ENCODE measurements around the gene NR2F2. TPM values are rescaled to one million over a fixed set of nuclear protein-coding genes. Genes with fewer than 3 reads are reported as not detected.

The NR2F2 gene
- polyA plus RNA-seq (2012; ENCODE audit: low read depth, missing spikeins), result 14.7 TPM

- TF ChIP-seq POLR2AphosphoS5 (IDR thresholded peaks at IDR 0.05; ENCODE audit: low read depth, low read length) (peak; percentile 60; the same call in 1 of the 2 replicates), POLR2A (IDR thresholded peaks at IDR 0.05; ENCODE audit: low read depth, low read length) (no peak)
- FAIRE-seq, result peak; percentile 76
Measured at GRCh38 chr15:96330450-96331143, at the start of gene NR2F2. NR2F2 (plus strand) TSS chr15:96330700; CDS start chr15:96332106, 1,406 bp downstream.

GRCh38 chr15:96285305-96285704 is 45.2 kb upstream of the NR2F2 start:
- DNase-seq (ENCODE audit: insufficient read length, low spot score) (no peak), FAIRE-seq (no peak)
- TF ChIP-seq PAX5 (IDR thresholded peaks at IDR 0.05; ENCODE audit: insufficient read depth, low read length, severe bottlenecking) (no peak), POLR2AphosphoS5 (IDR thresholded peaks at IDR 0.05; ENCODE audit: low read depth, low read length) (no peak), POU2F2 (IDR thresholded peaks at IDR 0.05; ENCODE audit: low read depth, low read length) (no peak), TAF1 (IDR thresholded peaks at IDR 0.05; ENCODE audit: low read depth, low read length) (no peak), POLR2A (IDR thresholded peaks at IDR 0.05; ENCODE audit: low read depth, low read length) (no peak), SPI1 (IDR thresholded peaks at IDR 0.05; ENCODE audit: low read depth, low read length) (no peak)

More at GRCh38 chr15:96330450-96331143, at the start of gene NR2F2:
- peak; percentile 73 for DNase-seq (ENCODE audit: insufficient read length, low spot score)

GRCh38 chr15:96285729-96286254 is 44.7 kb upstream of the NR2F2 start:
- FAIRE-seq, result no peak

DNA sequence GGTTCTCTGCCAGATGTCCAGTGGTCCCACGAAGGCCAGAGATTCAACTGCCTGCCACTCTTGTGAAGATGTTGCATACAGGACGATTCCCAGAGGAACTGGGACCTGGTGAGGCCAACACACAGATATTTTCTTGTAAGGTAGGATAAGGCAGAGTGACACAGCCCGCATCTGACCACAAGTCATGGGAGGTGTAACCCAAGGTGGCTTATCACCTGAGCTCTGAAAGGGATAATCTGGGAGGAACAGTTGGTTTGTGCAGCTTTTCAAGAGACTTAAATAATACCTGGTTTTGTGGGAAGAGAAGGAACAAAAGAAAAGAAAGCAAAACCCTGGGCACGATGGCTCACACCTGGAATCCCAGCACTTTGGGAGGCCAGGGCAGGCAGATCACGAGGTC is 39.8 kb upstream of the NR2F2 start:
- no peak for TF ChIP-seq SPI1 (IDR thresholded peaks at IDR 0.05; ENCODE audit: low read depth, low read length)
- no peak for TF ChIP-seq PAX5 (IDR thresholded peaks at IDR 0.05; ENCODE audit: insufficient read depth, low read length, severe bottlenecking)
- no peak for TF ChIP-seq TAF1 (IDR thresholded peaks at IDR 0.05; ENCODE audit: low read depth, low read length)
- no peak for TF ChIP-seq POU2F2 (IDR thresholded peaks at IDR 0.05; ENCODE audit: low read depth, low read length)
- no peak for TF ChIP-seq POLR2AphosphoS5 (IDR thresholded peaks at IDR 0.05; ENCODE audit: low read depth, low read length)
- TF ChIP-seq POLR2A (IDR thresholded peaks at IDR 0.05; ENCODE audit: low read depth, low read length), result no peak
- FAIRE-seq (no peak), DNase-seq (ENCODE audit: insufficient read length, low spot score) (no peak)

More at GRCh38 chr15:96285729-96286254, 44.7 kb upstream of the NR2F2 start:
- DNase-seq (ENCODE audit: insufficient read length, low spot score), result no peak
- TF ChIP-seq POLR2AphosphoS5 (IDR thresholded peaks at IDR 0.05; ENCODE audit: low read depth, low read length) (no peak), TAF1 (IDR thresholded peaks at IDR 0.05; ENCODE audit: low read depth, low read length) (no peak), POU2F2 (IDR thresholded peaks at IDR 0.05; ENCODE audit: low read depth, low read length) (no peak)

DNA sequence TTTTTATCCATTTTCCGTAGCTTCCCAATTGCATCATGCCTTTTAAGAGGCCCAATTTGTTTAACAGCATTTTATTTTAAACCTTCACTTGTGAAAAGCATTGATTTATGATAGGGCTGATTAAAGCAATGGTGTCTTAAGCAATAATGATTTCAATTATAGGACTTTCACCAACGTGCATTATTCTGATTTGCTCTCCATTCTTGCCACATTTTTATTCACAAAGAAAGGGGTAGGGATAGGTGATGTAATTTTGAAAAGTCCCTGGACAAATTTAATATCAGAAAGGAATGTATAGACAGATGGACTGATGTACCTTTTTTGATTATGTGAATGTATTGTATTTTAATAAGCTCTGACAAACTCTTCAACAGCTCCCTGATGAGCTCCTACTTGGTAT is 37.9 kb upstream of the NR2F2 start:
- DNase-seq (ENCODE audit: insufficient read length, low spot score) (no peak), FAIRE-seq (no peak)
- TF ChIP-seq TAF1 (IDR thresholded peaks at IDR 0.05; ENCODE audit: low read depth, low read length), result no peak
- TF ChIP-seq POU2F2 (IDR thresholded peaks at IDR 0.05; ENCODE audit: low read depth, low read length), result no peak
- TF ChIP-seq SPI1 (IDR thresholded peaks at IDR 0.05; ENCODE audit: low read depth, low read length), result no peak
- no peak for TF ChIP-seq PAX5 (IDR thresholded peaks at IDR 0.05; ENCODE audit: insufficient read depth, low read length, severe bottlenecking)
- no peak for TF ChIP-seq POLR2AphosphoS5 (IDR thresholded peaks at IDR 0.05; ENCODE audit: low read depth, low read length)
- no peak for TF ChIP-seq POLR2A (IDR thresholded peaks at IDR 0.05; ENCODE audit: low read depth, low read length)

DNA sequence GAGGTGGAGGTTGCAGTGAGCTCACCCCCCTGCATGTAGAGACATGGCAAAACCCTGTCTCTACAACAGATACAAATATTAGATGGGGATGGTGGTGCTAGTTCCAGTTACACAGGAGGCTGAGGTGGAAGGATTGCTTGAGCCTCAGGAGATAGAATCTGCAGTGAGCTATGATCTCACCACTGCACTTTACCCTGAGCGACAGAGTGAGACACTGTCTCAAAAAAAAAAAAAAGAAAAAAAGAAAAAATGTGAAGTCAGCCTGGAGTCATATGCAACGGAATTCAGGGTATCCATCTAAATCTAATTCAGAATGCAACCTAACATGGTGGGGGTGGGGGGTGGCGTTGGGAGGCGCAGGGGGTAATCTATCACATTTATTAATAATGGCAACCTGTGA is 37.1 kb upstream of the NR2F2 start:
- TF ChIP-seq POU2F2 (IDR thresholded peaks at IDR 0.05; ENCODE audit: low read depth, low read length) (no peak), POLR2AphosphoS5 (IDR thresholded peaks at IDR 0.05; ENCODE audit: low read depth, low read length) (no peak), POLR2A (IDR thresholded peaks at IDR 0.05; ENCODE audit: low read depth, low read length) (no peak), SPI1 (IDR thresholded peaks at IDR 0.05; ENCODE audit: low read depth, low read length) (no peak), PAX5 (IDR thresholded peaks at IDR 0.05; ENCODE audit: insufficient read depth, low read length, severe bottlenecking) (no peak), TAF1 (IDR thresholded peaks at IDR 0.05; ENCODE audit: low read depth, low read length) (no peak)
- no peak for FAIRE-seq
- DNase-seq (ENCODE audit: insufficient read length, low spot score), result no peak

DNA sequence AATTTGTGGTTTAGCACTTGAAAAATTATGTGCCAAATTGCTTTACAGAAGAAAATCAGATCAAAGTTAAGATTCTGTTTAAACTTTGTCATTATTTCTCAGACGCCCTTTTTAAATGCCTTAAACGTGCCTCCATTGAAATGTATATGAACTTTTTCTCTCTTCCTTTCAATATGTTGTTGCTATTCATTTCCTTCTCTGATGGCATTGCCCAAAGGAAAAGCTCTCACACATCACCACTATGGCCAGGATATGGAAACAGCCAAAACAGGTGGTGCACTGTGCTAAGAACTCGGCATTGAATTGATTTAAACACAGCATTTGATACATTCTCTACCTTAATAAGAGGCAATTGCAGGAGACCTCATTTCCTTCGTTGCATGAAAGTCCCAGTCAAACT is 35.7 kb upstream of the NR2F2 start:
- TF ChIP-seq PAX5 (IDR thresholded peaks at IDR 0.05; ENCODE audit: insufficient read depth, low read length, severe bottlenecking) (no peak), TAF1 (IDR thresholded peaks at IDR 0.05; ENCODE audit: low read depth, low read length) (no peak), POU2F2 (IDR thresholded peaks at IDR 0.05; ENCODE audit: low read depth, low read length) (no peak), SPI1 (IDR thresholded peaks at IDR 0.05; ENCODE audit: low read depth, low read length) (no peak), POLR2AphosphoS5 (IDR thresholded peaks at IDR 0.05; ENCODE audit: low read depth, low read length) (no peak), POLR2A (IDR thresholded peaks at IDR 0.05; ENCODE audit: low read depth, low read length) (no peak)
- FAIRE-seq (no peak), DNase-seq (ENCODE audit: insufficient read length, low spot score) (no peak)

DNA sequence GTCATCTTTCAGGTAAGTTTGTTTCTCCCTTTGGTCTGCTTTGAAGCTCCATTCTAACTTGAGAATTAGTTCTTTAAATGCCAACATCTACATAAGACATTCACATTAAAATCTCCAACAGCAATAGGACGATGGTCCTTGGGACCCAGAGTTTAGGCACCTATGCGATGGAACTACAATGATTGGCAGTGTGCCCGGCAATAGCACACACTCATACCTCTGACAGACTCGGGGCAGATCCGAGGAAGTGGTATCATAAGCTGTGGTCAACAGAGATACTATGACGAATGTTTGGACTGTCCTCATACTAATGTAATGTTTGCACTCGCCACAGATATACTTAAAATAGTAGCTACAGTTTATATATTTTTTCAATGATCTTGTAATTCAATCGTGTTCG is 34.2 kb upstream of the NR2F2 start:
- no peak for DNase-seq (ENCODE audit: insufficient read length, low spot score)
- no peak for FAIRE-seq
- TF ChIP-seq POLR2AphosphoS5 (IDR thresholded peaks at IDR 0.05; ENCODE audit: low read depth, low read length) (no peak), TAF1 (IDR thresholded peaks at IDR 0.05; ENCODE audit: low read depth, low read length) (no peak)

GRCh38 chr15:96297783-96298182 is 32.7 kb upstream of the NR2F2 start:
- FAIRE-seq, result no peak
- no peak for DNase-seq (ENCODE audit: insufficient read length, low spot score)
- TF ChIP-seq TAF1 (IDR thresholded peaks at IDR 0.05; ENCODE audit: low read depth, low read length) (no peak), POU2F2 (IDR thresholded peaks at IDR 0.05; ENCODE audit: low read depth, low read length) (no peak), POLR2A (IDR thresholded peaks at IDR 0.05; ENCODE audit: low read depth, low read length) (no peak), PAX5 (IDR thresholded peaks at IDR 0.05; ENCODE audit: insufficient read depth, low read length, severe bottlenecking) (no peak), POLR2AphosphoS5 (IDR thresholded peaks at IDR 0.05; ENCODE audit: low read depth, low read length) (no peak), SPI1 (IDR thresholded peaks at IDR 0.05; ENCODE audit: low read depth, low read length) (no peak)

DNA sequence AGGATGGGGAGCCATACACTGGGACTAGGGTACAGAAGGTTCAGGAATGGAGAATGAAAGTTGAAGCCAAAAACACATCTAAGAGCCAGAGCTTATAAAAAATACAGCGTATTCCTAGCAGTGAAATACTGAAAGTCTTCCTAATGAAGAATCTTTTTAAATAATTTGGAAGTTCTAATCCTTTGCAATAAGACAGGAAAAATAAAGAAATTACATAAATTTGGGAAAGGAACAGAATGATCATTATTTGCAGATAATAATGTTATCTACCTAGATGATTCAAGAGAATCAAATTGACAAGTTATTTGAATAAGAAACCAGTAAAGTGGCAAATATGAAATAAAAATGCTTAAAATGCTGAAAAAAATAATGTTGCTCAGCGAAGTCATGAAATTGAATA is 32.3 kb upstream of the NR2F2 start:
- TF ChIP-seq POLR2AphosphoS5 (IDR thresholded peaks at IDR 0.05; ENCODE audit: low read depth, low read length) (no peak), POLR2A (IDR thresholded peaks at IDR 0.05; ENCODE audit: low read depth, low read length) (no peak), SPI1 (IDR thresholded peaks at IDR 0.05; ENCODE audit: low read depth, low read length) (no peak), TAF1 (IDR thresholded peaks at IDR 0.05; ENCODE audit: low read depth, low read length) (no peak), PAX5 (IDR thresholded peaks at IDR 0.05; ENCODE audit: insufficient read depth, low read length, severe bottlenecking) (no peak), POU2F2 (IDR thresholded peaks at IDR 0.05; ENCODE audit: low read depth, low read length) (no peak)
- DNase-seq (ENCODE audit: insufficient read length, low spot score), result no peak
- no peak for FAIRE-seq
